H1 (cell line): ENCODE measurements around the gene TPSAB1.
"Not testable (repeated sequence)": the region's sequence is repeated elsewhere in the genome, so short reads cannot be mapped to it uniquely, and the experiment has no call there.

Experiments used
- NRF1 ChIP-seq: IDR thresholded peaks from 2 replicates; pipeline ENCODE4 v1.6.1; 2011; ENCODE audit warnings: mild to moderate bottlenecking, low read depth, low read length, improper control_type of control experiment
- SUZ12 ChIP-seq: fragments of 200-600 bp; sonication (generic); IDR thresholded peaks from 2 replicates; pipeline ENCODE4 v1.6.1; 2012; ENCODE audit warnings: mild to moderate bottlenecking, inconsistent platforms, low read length, moderate library complexity, mixed read lengths
- TF ChIP-seq, protein P1 (sequence below), 3 experiments: IDR thresholded peaks; 1 replicate in 2 of 3; 2 replicates in 1 of 3; pipeline versions ENCODE4 v1.5.1 to v1.6.1; 2011; ENCODE audit warnings: low read length in 3 of 3, mild to moderate bottlenecking in 3 of 3, inconsistent platforms in 2 of 3, low read depth in 1 of 3, moderate library complexity in 1 of 3; ENCODE audit not compliant: insufficient read depth in 1 of 3; ENCODE audit errors: control extremely low read depth in 1 of 3

DNA sequence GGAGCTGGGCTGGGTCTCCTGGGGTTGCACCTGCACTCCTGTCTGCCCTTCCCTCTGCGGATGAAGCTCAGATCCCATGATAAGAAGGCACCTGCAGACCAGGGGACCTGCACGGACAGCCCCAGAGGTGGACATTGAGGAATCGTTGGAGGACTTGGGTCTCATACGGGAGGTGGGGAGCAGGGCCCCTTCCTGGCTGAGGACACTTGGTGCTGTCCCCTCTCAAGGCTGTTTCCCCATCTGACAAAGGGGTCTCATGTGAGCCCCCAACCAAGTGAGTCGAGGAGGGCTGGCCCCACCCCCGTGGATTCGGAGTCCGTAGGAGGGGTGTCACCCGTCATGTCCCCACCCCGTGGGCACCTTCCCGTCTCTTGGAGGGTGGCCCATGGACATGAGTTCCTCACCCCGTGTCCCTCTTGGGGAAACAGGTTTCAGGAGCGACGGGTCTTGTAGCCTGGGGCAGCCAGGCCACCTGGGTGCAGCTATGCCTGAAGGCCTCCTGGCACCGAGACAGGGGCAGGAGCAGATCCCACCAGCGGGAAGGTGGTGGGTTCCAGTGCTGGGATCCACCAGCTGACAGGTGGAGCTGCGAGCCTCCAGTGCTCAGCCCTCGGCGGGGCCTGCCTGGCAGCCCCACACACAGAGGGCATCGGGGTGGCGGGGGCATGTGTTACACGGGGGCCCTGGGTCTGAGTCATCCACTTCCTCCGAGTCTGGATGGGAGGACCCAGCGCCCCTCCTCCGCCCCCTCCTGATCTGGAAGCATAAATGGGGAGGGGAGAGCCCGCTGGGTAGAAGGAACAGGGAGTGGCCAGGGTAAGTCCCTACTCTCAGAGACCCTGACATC, 15.0 kb downstream of the TPSAB1 start, which contains the start of gene TPSD1:
- TF ChIP-seq NRF1, SUZ12: not testable (repeated sequence)
- TF ChIP-seq, protein P1, sequence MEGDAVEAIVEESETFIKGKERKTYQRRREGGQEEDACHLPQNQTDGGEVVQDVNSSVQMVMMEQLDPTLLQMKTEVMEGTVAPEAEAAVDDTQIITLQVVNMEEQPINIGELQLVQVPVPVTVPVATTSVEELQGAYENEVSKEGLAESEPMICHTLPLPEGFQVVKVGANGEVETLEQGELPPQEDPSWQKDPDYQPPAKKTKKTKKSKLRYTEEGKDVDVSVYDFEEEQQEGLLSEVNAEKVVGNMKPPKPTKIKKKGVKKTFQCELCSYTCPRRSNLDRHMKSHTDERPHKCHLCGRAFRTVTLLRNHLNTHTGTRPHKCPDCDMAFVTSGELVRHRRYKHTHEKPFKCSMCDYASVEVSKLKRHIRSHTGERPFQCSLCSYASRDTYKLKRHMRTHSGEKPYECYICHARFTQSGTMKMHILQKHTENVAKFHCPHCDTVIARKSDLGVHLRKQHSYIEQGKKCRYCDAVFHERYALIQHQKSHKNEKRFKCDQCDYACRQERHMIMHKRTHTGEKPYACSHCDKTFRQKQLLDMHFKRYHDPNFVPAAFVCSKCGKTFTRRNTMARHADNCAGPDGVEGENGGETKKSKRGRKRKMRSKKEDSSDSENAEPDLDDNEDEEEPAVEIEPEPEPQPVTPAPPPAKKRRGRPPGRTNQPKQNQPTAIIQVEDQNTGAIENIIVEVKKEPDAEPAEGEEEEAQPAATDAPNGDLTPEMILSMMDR (IDR thresholded peaks at IDR 0.05; ENCODE audit: control extremely low read depth in 1 of 3, insufficient read depth in 1 of 3, low read depth in 1 of 3, low read length in 3 of 3), result not testable (repeated sequence)
